Upper lobe of left lung (tissue), 6 donors: ENCODE results near the gene TAS2R8. TPM values are rescaled to one million over a fixed set of nuclear protein-coding genes. Genes with fewer than 3 reads are reported as not detected.

Experiments
- ATAC-seq, 2 donors: fragments of 200-7000 bp; cut with Tn5 transposase; one replicate each; pipeline ENCODE4 v1.9.1; 2022; ENCODE audit warnings: mild to moderate bottlenecking in 2 of 2, moderate library complexity in 2 of 2; ENCODE audit not compliant: low FRiP score in 2 of 2
- DNase-seq, 2 donors: peaks; one replicate each; pipeline ENCODE4 v3.0.0-alpha.2; 2019 to 2020
- H3K27ac ChIP-seq, 4 donors: fragments of 200-600 bp; sonication (generic); one replicate each; pipeline ENCODE4 v1.5.1; 2016 to 2019
- H3K27me3 ChIP-seq, 4 donors: fragments of 200-600 bp; sonication (generic); one replicate each; pipeline ENCODE4 v1.5.1; 2017 to 2019
- H3K36me3 ChIP-seq, 4 donors: fragments of 200-600 bp; sonication (generic); one replicate each; pipeline ENCODE4 v1.5.1; 2016 to 2019
- H3K4me1 ChIP-seq, 4 donors: fragments of 200-600 bp; sonication (generic); one replicate each; pipeline ENCODE4 v1.5.1; 2018 to 2019
- H3K4me3 ChIP-seq, 4 donors: fragments of 200-600 bp; sonication (generic); one replicate each; pipeline ENCODE4 v1.5.1; 2017 to 2019; ENCODE audit warnings: mild to moderate bottlenecking in 2 of 4, moderate library complexity in 1 of 4
- H3K9me3 ChIP-seq, 4 donors: fragments of 200-600 bp; sonication (generic); one replicate each; pipeline ENCODE4 v1.5.1; 2018 to 2019
- CTCF ChIP-seq, 6 experiments: fragments of 450-650 bp in 4 of 6; fragments of 200-600 bp in 2 of 6; sonication (generic) in 2 of 6; IDR thresholded peaks; one replicate each; pipeline ENCODE4 v1.5.1; 2016 to 2019; ENCODE audit warnings: antibody characterized with exemption in 6 of 6
- EP300 ChIP-seq, 4 donors: sonication (generic); formaldehyde crosslinking; IDR thresholded peaks; one replicate each; pipeline ENCODE4 v1.5.1; 2017; ENCODE audit warnings: antibody characterized with exemption in 4 of 4, control low read depth in 2 of 4
- POLR2A ChIP-seq, 4 donors: fragments of 450-650 bp; IDR thresholded peaks; one replicate each; pipeline ENCODE4 v1.5.1; 2016 to 2017; ENCODE audit warnings: antibody characterized with exemption in 4 of 4, mild to moderate bottlenecking in 2 of 4
- POLR2AphosphoS5 ChIP-seq, 2 donors: sonication (generic); formaldehyde crosslinking; IDR thresholded peaks; one replicate each; pipeline ENCODE4 v1.5.1; 2017; ENCODE audit warnings: antibody characterized with exemption in 2 of 2
- WGBS, 2 donors: methylation state at CpG; one replicate each; pipeline ENCODE4 v1.1.5; 2017 to 2018; 5-methylcytosine and 5-hydroxymethylcytosine counted together
- total RNA-seq, 6 donors: library from RNA; depleted of rRNA in 4 of 6; stranded (reverse); fragments of >200 nt in 4 of 6; gene quantifications; one replicate each; pipeline versions ENCODE4 v1.1.0 to v1.2.1, GENCODE V29; 2016 to 2021
- donor health status: DM: no; HTN: no; CAD: no; lungs with moderate emphysema.
- donor health status: DM: no; HTN: yes; CAD: no; lungs with severe emphysema.

TAS2R8 gene
- not detected for total RNA-seq

- no peaks in the 10 kb centered on the region for H3K36me3 ChIP-seq
- H3K4me3 ChIP-seq = no peak within 1 kb of the TSS
- no peaks in the 10 kb centered on the region for H3K9me3 ChIP-seq
- H3K4me1 ChIP-seq = no peaks in the 10 kb centered on the region
- H3K27me3 ChIP-seq = no peaks in the 10 kb centered on the region
- no peak for TF ChIP-seq POLR2AphosphoS5 (IDR thresholded peaks at IDR 0.05)
- TF ChIP-seq POLR2A (IDR thresholded peaks at IDR 0.05) = no peak
- TF ChIP-seq CTCF (IDR thresholded peaks at IDR 0.05) = no peak
- no peak for TF ChIP-seq EP300 (IDR thresholded peaks at IDR 0.05)
- ATAC-seq (no peak), DNase-seq (no peak)
- 61 to 71% methylated on average over 1 of the region's 1 CpG for WGBS, 2 donors
- H3K27ac ChIP-seq = no peak within 1 kb of the TSS
Measured at GRCh38 chr12:10807186-10807585, at the start of gene TAS2R8. TAS2R8 (minus strand) TSS chr12:10807286; CDS start chr12:10806980, 306 bp downstream.

- WGBS, 2 donors = 95 to 100% methylated on average over 1 to 2 of the region's 2 CpGs
- peaks cover 0 to 8% (median 0%) of the 10 kb centered on the region in 4 donors for H3K36me3 ChIP-seq
- peaks cover 0 to 10% (median 1%) of the 10 kb centered on the region in 4 donors for H3K9me3 ChIP-seq
- H3K27me3 ChIP-seq = no peaks in the 10 kb centered on the region
- H3K27ac ChIP-seq = no peak overlapping the region
- ATAC-seq (no peak), DNase-seq (no peak)
- TF ChIP-seq POLR2A (IDR thresholded peaks at IDR 0.05) (no peak), CTCF (IDR thresholded peaks at IDR 0.05) (no peak), POLR2AphosphoS5 (IDR thresholded peaks at IDR 0.05) (no peak), EP300 (IDR thresholded peaks at IDR 0.05) (no peak)
- no peak overlapping the region for H3K4me3 ChIP-seq
- no peaks in the 10 kb centered on the region for H3K4me1 ChIP-seq
Measured at GRCh38 chr12:10855807-10856206, 48.7 kb upstream of the TAS2R8 start.

GRCh38 chr12:10853776-10854175, 46.7 kb upstream of the TAS2R8 start:
- no peak for DNase-seq
- H3K9me3 ChIP-seq = peaks cover 0 to 10% (median 1%) of the 10 kb centered on the region in 4 donors
- H3K27ac ChIP-seq = no peak overlapping the region
- WGBS, 2 donors = 91% methylated on average over 2 of the region's 2 CpGs; no CpG with 5 or more reads in 1 of the 2 donors
- no peaks in the 10 kb centered on the region for H3K27me3 ChIP-seq
- no peaks in the 10 kb centered on the region for H3K4me1 ChIP-seq
- H3K36me3 ChIP-seq = peaks cover 0 to 5% (median 0%) of the 10 kb centered on the region in 4 donors
- peak in 1 of 2 donors; percentile 9 for ATAC-seq
- TF ChIP-seq POLR2AphosphoS5 (IDR thresholded peaks at IDR 0.05) (no peak), EP300 (IDR thresholded peaks at IDR 0.05) (no peak), POLR2A (IDR thresholded peaks at IDR 0.05) (no peak), CTCF (IDR thresholded peaks at IDR 0.05) (no peak)
- no peak overlapping the region for H3K4me3 ChIP-seq

- no peak for DNase-seq
- ATAC-seq = no peak
- TF ChIP-seq POLR2AphosphoS5 (IDR thresholded peaks at IDR 0.05) (no peak), EP300 (IDR thresholded peaks at IDR 0.05) (no peak), POLR2A (IDR thresholded peaks at IDR 0.05) (no peak), CTCF (IDR thresholded peaks at IDR 0.05) (no peak)
Measured at GRCh38 chr12:10851243-10851858, 44.3 kb upstream of the TAS2R8 start.

GRCh38 chr12:10849425-10849878, 42.4 kb upstream of the TAS2R8 start, which contains the start of gene PRR4:
PRR4 (minus strand) TSS chr12:10849475; CDS start chr12:10849437, 38 bp downstream.
- Histone ChIP-seq H3K4me1 (no peaks in the 10 kb centered on the region), H3K36me3 (peaks cover 0 to 4% (median 0%) of the 10 kb centered on the region in 4 donors), H3K27ac (no peak within 1 kb of the TSS), H3K9me3 (no peaks in the 10 kb centered on the region), H3K4me3 (no peak within 1 kb of the TSS), H3K27me3 (no peaks in the 10 kb centered on the region)
- DNase-seq = no peak
- TF ChIP-seq POLR2AphosphoS5 (IDR thresholded peaks at IDR 0.05) (no peak), CTCF (IDR thresholded peaks at IDR 0.05) (no peak), POLR2A (IDR thresholded peaks at IDR 0.05) (no peak)
- ATAC-seq = no peak
- WGBS, 2 donors = 83 to 84% methylated on average over 4 of the region's 4 CpGs

More at GRCh38 chr12:10851243-10851858, 44.3 kb upstream of the TAS2R8 start:
- Histone ChIP-seq H3K27ac (no peak overlapping the region), H3K36me3 (peaks cover 0 to 4% (median 0%) of the 10 kb centered on the region in 4 donors), H3K4me3 (no peak overlapping the region), H3K27me3 (no peaks in the 10 kb centered on the region), H3K9me3 (peaks cover 0 to 7% (median 0%) of the 10 kb centered on the region in 4 donors), H3K4me1 (no peaks in the 10 kb centered on the region)
- WGBS, 2 donors = 81 to 86% methylated on average over 4 of the region's 4 CpGs
